OCI-LY3 (cell line): ENCODE data around the gene FTCDNL1.

ENCODE experiments used
- H2AFZ ChIP-seq: fragments of 200-600, 300-600 bp; shearing (Covaris generic); 2 replicates; pipeline ENCODE4 v1.6.0; 2014; ENCODE audit warnings: antibody characterized with exemption, low read depth, low read length
- H3K27ac ChIP-seq: fragments of 200-600, 300-600 bp; sonication (generic); 2 replicates; pipeline ENCODE4 v1.5.1; 2014; ENCODE audit warnings: mild to moderate bottlenecking, low read length, moderate library complexity, mixed read lengths
- H3K27me3 ChIP-seq: fragments of 200-600, 300-600 bp; sonication (generic); 2 replicates; pipeline ENCODE4 v1.6.1; 2014; ENCODE audit warnings: low read depth, low read length, mixed read lengths
- H3K36me3 ChIP-seq: fragments of 200-600, 300-600 bp; sonication (generic); replicated peaks from 2 replicates; pipeline ENCODE3; 2014; ENCODE audit warnings: low read depth, low read length, mixed read lengths
- H3K4me1 ChIP-seq: fragments of 300-600, 200-600 bp; sonication (generic); 2 replicates; pipeline ENCODE4 v1.6.1; 2014; ENCODE audit warnings: low read length, mixed read lengths
- H3K4me2 ChIP-seq: fragments of 200-600, 300-600 bp; sonication (generic); 2 replicates; pipeline ENCODE4 v1.6.1; 2014; ENCODE audit warnings: low read length, mixed read lengths
- H3K4me3 ChIP-seq: fragments of 300-600, 200-600 bp; sonication (generic); 2 replicates; pipeline ENCODE4 v1.5.1; 2014; ENCODE audit warnings: antibody characterized with exemption, mild to moderate bottlenecking, low read length, moderate library complexity
- H3K79me2 ChIP-seq: fragments of 300-600, 200-600 bp; shearing (Covaris generic); 2 replicates; pipeline ENCODE4 v1.6.1; 2014; ENCODE audit warnings: mild to moderate bottlenecking, low read length, mixed read lengths
- H3K9ac ChIP-seq: fragments of 300-600, 200-600 bp; shearing (Covaris generic); 2 replicates; pipeline ENCODE4 v1.6.0; 2014; ENCODE audit warnings: mild to moderate bottlenecking, low read length, moderate library complexity
- H3K9me3 ChIP-seq: fragments of 200-600, 300-600 bp; shearing (Covaris generic); 2 replicates; pipeline ENCODE4 v1.6.1; 2014; ENCODE audit warnings: low read length, mixed read lengths; ENCODE audit not compliant: insufficient read depth
- H4K20me1 ChIP-seq: fragments of 200-600, 300-600 bp; sonication (generic); 2 replicates; pipeline ENCODE4 v1.6.1; 2016; ENCODE audit warnings: low read length, mixed read lengths; ENCODE audit not compliant: insufficient read depth
- EZH2phosphoT487 ChIP-seq: fragments of 200-600 bp; shearing (Covaris generic); IDR thresholded peaks from 2 replicates; pipeline ENCODE4 v1.6.1; 2018; ENCODE audit warnings: antibody characterized with exemption, mixed run types, low read depth
- TF ChIP-seq, protein P1 (sequence below): fragments of 200-600, 300-600 bp; sonication (generic); IDR thresholded peaks from 2 replicates; pipeline ENCODE4 v1.5.1; 2014; ENCODE audit warnings: antibody characterized with exemption, low read length, low read depth

Gene FTCDNL1

GRCh38 chr2:199869653-199870052, 18.7 kb upstream of the FTCDNL1 start:
- Histone ChIP-seq H3K4me1 (no peaks in the 10 kb centered on the region), H3K79me2 (no peaks in the 10 kb centered on the region)

GRCh38 chr2:199869227-199869541, 18.2 kb upstream of the FTCDNL1 start:
- TF ChIP-seq EZH2phosphoT487: no peak
- TF ChIP-seq, protein P1, sequence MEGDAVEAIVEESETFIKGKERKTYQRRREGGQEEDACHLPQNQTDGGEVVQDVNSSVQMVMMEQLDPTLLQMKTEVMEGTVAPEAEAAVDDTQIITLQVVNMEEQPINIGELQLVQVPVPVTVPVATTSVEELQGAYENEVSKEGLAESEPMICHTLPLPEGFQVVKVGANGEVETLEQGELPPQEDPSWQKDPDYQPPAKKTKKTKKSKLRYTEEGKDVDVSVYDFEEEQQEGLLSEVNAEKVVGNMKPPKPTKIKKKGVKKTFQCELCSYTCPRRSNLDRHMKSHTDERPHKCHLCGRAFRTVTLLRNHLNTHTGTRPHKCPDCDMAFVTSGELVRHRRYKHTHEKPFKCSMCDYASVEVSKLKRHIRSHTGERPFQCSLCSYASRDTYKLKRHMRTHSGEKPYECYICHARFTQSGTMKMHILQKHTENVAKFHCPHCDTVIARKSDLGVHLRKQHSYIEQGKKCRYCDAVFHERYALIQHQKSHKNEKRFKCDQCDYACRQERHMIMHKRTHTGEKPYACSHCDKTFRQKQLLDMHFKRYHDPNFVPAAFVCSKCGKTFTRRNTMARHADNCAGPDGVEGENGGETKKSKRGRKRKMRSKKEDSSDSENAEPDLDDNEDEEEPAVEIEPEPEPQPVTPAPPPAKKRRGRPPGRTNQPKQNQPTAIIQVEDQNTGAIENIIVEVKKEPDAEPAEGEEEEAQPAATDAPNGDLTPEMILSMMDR: no peak
- Histone ChIP-seq H3K36me3 (no peaks in the 10 kb centered on the region), H3K4me3 (no peak overlapping the region), H3K9me3 (peaks cover 5% of the 10 kb centered on the region), H2AFZ (no peak overlapping the region), H3K9ac (no peak overlapping the region), H3K4me1 (no peaks in the 10 kb centered on the region), H3K27ac (no peak overlapping the region), H3K79me2 (no peaks in the 10 kb centered on the region), H4K20me1 (no peaks in the 10 kb centered on the region), H3K27me3 (0 out of 2 replicates have a peak, but pooled peaks cover 3% of the 10 kb centered on the region), H3K4me2 (no peak overlapping the region)

More at GRCh38 chr2:199869653-199870052, 18.7 kb upstream of the FTCDNL1 start:
- Histone ChIP-seq H3K9me3 (peaks cover 9% of the 10 kb centered on the region), H4K20me1 (no peaks in the 10 kb centered on the region), H3K9ac (no peak overlapping the region), H3K27ac (no peak overlapping the region), H2AFZ (no peak overlapping the region), H3K27me3 (0 out of 2 replicates have a peak, but pooled peaks cover 3% of the 10 kb centered on the region), H3K36me3 (no peaks in the 10 kb centered on the region), H3K4me2 (no peak overlapping the region), H3K4me3 (no peak overlapping the region)
- TF ChIP-seq, protein P1: no peak
- no peak for TF ChIP-seq EZH2phosphoT487

DNA sequence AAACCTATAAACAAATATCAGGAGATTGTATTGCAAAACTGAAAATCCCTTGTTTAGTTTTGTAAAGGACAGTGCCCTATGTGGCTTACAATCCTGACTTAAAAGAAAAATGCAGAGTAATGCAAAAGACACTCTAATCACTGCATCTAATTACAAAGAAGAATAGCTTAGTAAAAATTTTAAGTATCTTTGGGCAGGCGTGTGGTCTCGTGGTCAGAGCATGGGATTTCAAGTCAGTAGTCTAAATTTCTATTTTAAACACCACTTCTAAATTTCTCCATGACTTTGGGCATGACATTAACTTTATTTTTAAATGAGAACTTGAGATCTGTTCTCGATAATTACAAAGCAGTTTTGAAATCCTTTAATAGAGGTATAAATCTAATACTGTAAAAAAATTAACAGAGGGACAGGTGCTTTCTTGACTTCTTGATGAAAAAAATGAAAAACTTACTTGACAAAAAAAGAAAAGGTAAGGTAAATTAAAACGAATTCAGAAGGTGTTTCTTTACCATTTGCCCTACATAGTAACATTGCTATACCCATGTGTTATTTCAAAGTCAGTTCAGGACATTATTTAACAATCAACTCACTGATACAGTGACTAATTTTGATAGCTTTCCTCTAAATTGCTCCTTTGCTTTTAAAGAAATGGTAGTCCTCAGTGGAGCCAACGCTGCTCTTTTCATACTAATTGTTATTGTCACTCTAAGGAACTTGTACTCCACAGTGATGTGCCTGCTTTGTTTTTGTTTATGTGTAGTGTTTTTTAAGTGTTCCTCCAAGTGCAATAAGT, 17.6 kb upstream of the FTCDNL1 start:
- Histone ChIP-seq H3K4me3 (no peak overlapping the region), H3K27ac (no peak overlapping the region)

GRCh38 chr2:199865905-199866304, 14.9 kb upstream of the FTCDNL1 start:
- no peak overlapping the region for H2AFZ ChIP-seq
- H3K9me3 ChIP-seq: no peaks in the 10 kb centered on the region
- 0 out of 2 replicates have a peak, but pooled peaks cover 6% of the 10 kb centered on the region for H3K27me3 ChIP-seq
- no peak overlapping the region for H3K4me2 ChIP-seq
- no peak overlapping the region for H3K4me3 ChIP-seq
- H3K27ac ChIP-seq: no peak overlapping the region
- H4K20me1 ChIP-seq: no peaks in the 10 kb centered on the region
- peaks cover 3% of the 10 kb centered on the region; the same call in 1 of the 2 replicates for H3K4me1 ChIP-seq
- no peaks in the 10 kb centered on the region for H3K79me2 ChIP-seq
- no peak for TF ChIP-seq EZH2phosphoT487
- TF ChIP-seq, protein P1: no peak
- H3K36me3 ChIP-seq: no peaks in the 10 kb centered on the region
- no peak overlapping the region for H3K9ac ChIP-seq

More for the DNA sequence above, 17.6 kb upstream of the FTCDNL1 start:
- Histone ChIP-seq H3K9ac (no peak overlapping the region), H3K79me2 (no peaks in the 10 kb centered on the region), H3K4me2 (no peak overlapping the region), H3K4me1 (no peaks in the 10 kb centered on the region), H4K20me1 (no peaks in the 10 kb centered on the region), H3K9me3 (no peaks in the 10 kb centered on the region), H3K36me3 (no peaks in the 10 kb centered on the region), H3K27me3 (0 out of 2 replicates have a peak, but pooled peaks cover 3% of the 10 kb centered on the region), H2AFZ (no peak overlapping the region)
- no peak for TF ChIP-seq EZH2phosphoT487
- TF ChIP-seq, protein P1: no peak
